Suprapubic skin (tissue), 4 donors: ENCODE measurements around the gene PLPP1. TPM values are rescaled to one million over a fixed set of nuclear protein-coding genes. Genes with fewer than 3 reads are reported as not detected.
A peak's percentile ranks its signal among the peaks of the same experiment; 100 is the strongest.
"Not testable (repeated sequence)": the region's sequence is repeated elsewhere in the genome, so short reads cannot be mapped to it uniquely, and the experiment has no call there.

Experiments
- DNase-seq, 2 donors: peaks; one replicate each; pipeline ENCODE4 v3.0.0-alpha.2; 2019; ENCODE audit warnings: low spot score in 2 of 2
- H3K27ac ChIP-seq: fragments of 200-600 bp; sonication (generic); one replicate; pipeline ENCODE4 v1.5.1; 2019
- H3K27me3 ChIP-seq: fragments of 200-600 bp; sonication (generic); one replicate; pipeline ENCODE4 v1.5.1; 2019
- H3K36me3 ChIP-seq: fragments of 200-600 bp; sonication (generic); one replicate; pipeline ENCODE4 v1.5.1; 2019
- H3K4me1 ChIP-seq: fragments of 200-600 bp; sonication (generic); one replicate; pipeline ENCODE4 v1.5.1; 2019
- H3K4me3 ChIP-seq: fragments of 200-600 bp; sonication (generic); one replicate; pipeline ENCODE4 v1.5.1; 2019; ENCODE audit warnings: mild to moderate bottlenecking
- H3K9me3 ChIP-seq: fragments of 200-600 bp; sonication (generic); one replicate; pipeline ENCODE4 v1.5.1; 2019
- EP300 ChIP-seq: sonication (generic); formaldehyde crosslinking; IDR thresholded peaks from one replicate; pipeline ENCODE4 v1.6.1; 2017; ENCODE audit warnings: antibody characterized with exemption
- POLR2A ChIP-seq, 2 donors: fragments of 450-650 bp; IDR thresholded peaks; one replicate each; pipeline ENCODE4 v1.6.1; 2017; ENCODE audit warnings: antibody characterized with exemption in 2 of 2, mild to moderate bottlenecking in 2 of 2, moderate library complexity in 2 of 2
- POLR2AphosphoS5 ChIP-seq, 3 donors: sonication (generic); formaldehyde crosslinking; IDR thresholded peaks; one replicate each; pipeline ENCODE4 v1.6.1; 2017; ENCODE audit warnings: antibody characterized with exemption in 3 of 3
- WGBS: methylation state at CpG from one replicate; pipeline ENCODE4 v1.1.5; 2018; 5-methylcytosine and 5-hydroxymethylcytosine counted together
- total RNA-seq, 4 donors: library from RNA; depleted of rRNA; stranded (reverse); fragments of >200 nt; gene quantifications; one replicate each; pipeline ENCODE4 v1.1.0, GENCODE V29; 2016
- TF ChIP-seq, protein P1 (sequence below), 2 donors: fragments of 200-600 bp in 1 of 2; fragments of 450-650 bp in 1 of 2; sonication (generic) in 1 of 2; IDR thresholded peaks; one replicate each; pipeline ENCODE4 v1.5.1; 2016 to 2019; ENCODE audit warnings: antibody characterized with exemption in 2 of 2, mild to moderate bottlenecking in 1 of 2, moderate library complexity in 1 of 2

PLPP1 gene
- total RNA-seq, 4 donors from 2014 or later, result 57.8 to 81.6 (median 69.1) TPM

DNA sequence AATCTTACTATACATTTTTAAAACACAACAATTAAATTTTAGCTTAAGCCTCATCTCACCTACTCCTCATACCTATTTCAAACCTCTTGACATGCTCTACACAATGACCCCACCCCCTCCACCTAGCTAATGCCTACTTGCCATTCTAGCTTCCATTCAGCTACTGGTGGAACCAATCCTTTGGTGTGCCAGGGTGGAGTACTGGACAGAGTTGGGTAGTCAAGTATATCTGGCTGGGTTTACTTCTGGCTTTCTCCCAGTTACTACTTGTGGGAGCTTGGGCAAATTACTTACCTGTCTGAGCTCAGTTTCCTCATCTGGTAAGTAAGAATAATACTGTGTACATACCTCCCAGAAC is 24.3 kb downstream of the PLPP1 start:
- DNase-seq, result no peak

DNA sequence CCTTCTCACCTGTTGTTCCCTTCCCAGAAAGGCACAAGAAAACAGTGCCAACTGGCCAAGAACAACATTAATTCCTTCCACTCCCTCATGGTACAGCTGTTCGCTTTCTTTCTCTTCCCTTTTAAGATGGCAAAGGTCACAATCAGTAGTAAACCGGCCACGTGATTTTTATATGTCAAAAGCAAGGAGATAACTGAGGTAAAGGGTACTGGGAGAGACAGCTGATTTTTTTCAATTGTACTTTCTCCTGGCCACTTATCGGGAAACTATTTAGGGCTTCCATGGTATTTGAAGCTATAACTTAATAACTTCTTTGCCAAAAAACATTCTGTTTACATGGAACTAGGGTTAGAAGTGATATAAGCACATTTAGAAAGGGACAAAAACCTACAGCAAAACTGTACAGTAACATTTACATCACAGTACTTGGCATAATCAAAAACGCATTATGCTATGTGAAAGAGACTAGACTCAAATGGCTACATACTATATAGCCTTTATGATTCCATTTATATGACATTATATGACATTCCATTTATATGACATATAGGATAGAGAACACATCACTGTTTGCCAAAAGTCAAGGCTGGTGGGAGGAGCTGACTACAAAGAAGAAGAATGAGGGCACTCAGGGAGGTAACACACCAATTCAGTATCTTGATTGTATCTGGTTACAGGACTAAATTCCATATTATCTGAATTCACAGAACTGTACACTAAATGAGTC is 24.8 kb downstream of the PLPP1 start:
- no peaks in the 10 kb centered on the region for H3K9me3 ChIP-seq
- no peak overlapping the region for H3K4me3 ChIP-seq
- peaks cover 25% of the 10 kb centered on the region for H3K4me1 ChIP-seq
- H3K27me3 ChIP-seq, result no peaks in the 10 kb centered on the region
- H3K27ac ChIP-seq, result peak overlapping the region; percentile 21
- WGBS, result 69% methylated on average over 5 of the region's 5 CpGs
- TF ChIP-seq, protein P1, sequence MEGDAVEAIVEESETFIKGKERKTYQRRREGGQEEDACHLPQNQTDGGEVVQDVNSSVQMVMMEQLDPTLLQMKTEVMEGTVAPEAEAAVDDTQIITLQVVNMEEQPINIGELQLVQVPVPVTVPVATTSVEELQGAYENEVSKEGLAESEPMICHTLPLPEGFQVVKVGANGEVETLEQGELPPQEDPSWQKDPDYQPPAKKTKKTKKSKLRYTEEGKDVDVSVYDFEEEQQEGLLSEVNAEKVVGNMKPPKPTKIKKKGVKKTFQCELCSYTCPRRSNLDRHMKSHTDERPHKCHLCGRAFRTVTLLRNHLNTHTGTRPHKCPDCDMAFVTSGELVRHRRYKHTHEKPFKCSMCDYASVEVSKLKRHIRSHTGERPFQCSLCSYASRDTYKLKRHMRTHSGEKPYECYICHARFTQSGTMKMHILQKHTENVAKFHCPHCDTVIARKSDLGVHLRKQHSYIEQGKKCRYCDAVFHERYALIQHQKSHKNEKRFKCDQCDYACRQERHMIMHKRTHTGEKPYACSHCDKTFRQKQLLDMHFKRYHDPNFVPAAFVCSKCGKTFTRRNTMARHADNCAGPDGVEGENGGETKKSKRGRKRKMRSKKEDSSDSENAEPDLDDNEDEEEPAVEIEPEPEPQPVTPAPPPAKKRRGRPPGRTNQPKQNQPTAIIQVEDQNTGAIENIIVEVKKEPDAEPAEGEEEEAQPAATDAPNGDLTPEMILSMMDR (IDR thresholded peaks at IDR 0.05), result no peak
- TF ChIP-seq POLR2AphosphoS5 (IDR thresholded peaks at IDR 0.05), result no peak
- no peak for TF ChIP-seq POLR2A (IDR thresholded peaks at IDR 0.05)
- no peak for TF ChIP-seq EP300
- H3K36me3 ChIP-seq, result no peaks in the 10 kb centered on the region
- DNase-seq, result no peak

More for the DNA sequence above, 24.3 kb downstream of the PLPP1 start:
- Histone ChIP-seq H3K27me3 (no peaks in the 10 kb centered on the region), H3K9me3 (no peaks in the 10 kb centered on the region), H3K27ac (no peak overlapping the region), H3K36me3 (no peaks in the 10 kb centered on the region), H3K4me3 (no peak overlapping the region), H3K4me1 (peaks cover 25% of the 10 kb centered on the region)
- TF ChIP-seq EP300 (no peak), POLR2A (IDR thresholded peaks at IDR 0.05) (no peak), POLR2AphosphoS5 (IDR thresholded peaks at IDR 0.05) (no peak)
- TF ChIP-seq, protein P1 (IDR thresholded peaks at IDR 0.05), result no peak

DNA sequence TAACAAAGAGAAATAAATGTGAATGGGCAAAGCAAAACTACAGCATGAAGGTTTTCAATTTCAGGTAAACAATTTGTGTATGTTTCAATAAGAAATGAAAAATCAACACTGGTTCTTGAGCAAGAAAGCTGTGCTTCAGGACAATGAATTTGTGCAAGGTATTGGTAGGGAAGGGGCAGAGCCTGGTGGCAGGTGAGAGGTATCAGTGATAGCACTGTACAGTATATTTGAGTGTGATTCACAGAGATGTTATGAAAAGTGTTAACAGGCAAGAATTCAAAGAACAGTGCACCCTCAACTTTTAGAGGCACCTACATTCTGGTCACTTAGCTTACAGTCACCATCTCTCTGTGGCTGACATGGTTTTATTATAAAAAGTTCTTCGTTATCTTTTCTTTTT is 25.7 kb downstream of the PLPP1 start:
- Histone ChIP-seq H3K4me1 (peaks cover 25% of the 10 kb centered on the region), H3K27me3 (no peaks in the 10 kb centered on the region), H3K27ac (no peak overlapping the region), H3K36me3 (no peaks in the 10 kb centered on the region), H3K9me3 (no peaks in the 10 kb centered on the region), H3K4me3 (no peak overlapping the region)
- no peak for DNase-seq
- TF ChIP-seq POLR2A (IDR thresholded peaks at IDR 0.05) (no peak), POLR2AphosphoS5 (IDR thresholded peaks at IDR 0.05) (no peak), EP300 (no peak)
- TF ChIP-seq, protein P1 (IDR thresholded peaks at IDR 0.05), result no peak
- 98% methylated on average over 1 of the region's 1 CpG for WGBS

GRCh38 chr5:55507574-55507973 is 27.2 kb downstream of the PLPP1 start:
- 87% methylated on average over 2 of the region's 2 CpGs for WGBS
- Histone ChIP-seq H3K4me1 (peaks cover 30% of the 10 kb centered on the region), H3K4me3 (no peak overlapping the region), H3K36me3 (no peaks in the 10 kb centered on the region), H3K27ac (no peak overlapping the region), H3K9me3 (no peaks in the 10 kb centered on the region), H3K27me3 (no peaks in the 10 kb centered on the region)
- TF ChIP-seq, protein P1 (IDR thresholded peaks at IDR 0.05), result no peak
- TF ChIP-seq POLR2AphosphoS5 (IDR thresholded peaks at IDR 0.05) (no peak), POLR2A (IDR thresholded peaks at IDR 0.05) (no peak), EP300 (no peak)
- no peak for DNase-seq

DNA sequence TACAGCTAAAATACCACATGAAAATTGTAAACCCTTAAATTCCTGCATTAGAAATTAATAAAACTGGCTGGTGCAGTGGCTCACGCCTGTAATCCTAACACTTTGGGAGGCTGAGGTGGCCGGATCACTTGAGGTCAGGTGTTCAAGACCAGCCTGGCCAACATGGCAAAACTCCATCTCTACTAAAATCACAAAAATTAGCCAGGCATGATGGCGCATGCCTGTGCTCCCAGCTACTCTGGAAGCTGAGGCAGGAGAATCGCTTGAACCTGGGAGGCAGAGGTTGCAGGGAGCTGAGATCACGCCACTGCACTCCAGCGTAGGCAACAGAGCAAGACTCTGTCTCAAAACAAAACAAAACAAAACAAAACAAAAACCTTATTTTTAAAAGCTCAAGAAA is 29.1 kb downstream of the PLPP1 start:
- WGBS, result 84% methylated on average over 6 of the region's 6 CpGs
- not testable (repeated sequence) for H3K27ac ChIP-seq, DNase-seq, H3K36me3 ChIP-seq, H3K4me3 ChIP-seq, H3K27me3 ChIP-seq, H3K9me3 ChIP-seq
- peaks cover 30% of the 10 kb centered on the region for H3K4me1 ChIP-seq

- not testable (repeated sequence) for H3K36me3 ChIP-seq, H3K9me3 ChIP-seq, DNase-seq, H3K27ac ChIP-seq, H3K27me3 ChIP-seq, H3K4me3 ChIP-seq
- H3K4me1 ChIP-seq, result peaks cover 19% of the 10 kb centered on the region
- WGBS, result 90% methylated on average over 7 of the region's 7 CpGs
Observed at GRCh38 chr5:55503917-55504316, 30.8 kb downstream of the PLPP1 start.
